22Rv1 (cell line): ENCODE measurements around the gene MTOR.

Experiments used
- CTCF ChIP-seq: fragments of 450-650 bp; IDR thresholded peaks from 2 replicates; pipeline ENCODE4 v1.5.1; 2017; ENCODE audit warnings: mild to moderate bottlenecking
- ZFX ChIP-seq: fragments of 450-650 bp; IDR thresholded peaks from 2 replicates; pipeline ENCODE4 v1.6.1; 2017; ENCODE audit warnings: antibody characterized with exemption, borderline replicate concordance

GRCh38 chr1:11214698-11215380 lies 47.5 kb downstream of the MTOR start:
- TF ChIP-seq CTCF (no peak), ZFX (no peak)
